DOHH2 (cell line): ENCODE results near the gene LAP3.

ENCODE experiments used
- H3F3A ChIP-seq: fragments of 200-600 bp; sonication (generic), shearing (Covaris generic); 2 replicates; pipeline ENCODE4 v1.6.0; 2016; ENCODE audit warnings: antibody characterized with exemption, mild to moderate bottlenecking; ENCODE audit not compliant: control insufficient read depth, insufficient read depth
- H3K27ac ChIP-seq: fragments of 200-600 bp; sonication (generic); 2 replicates; pipeline ENCODE4 v1.5.1; 2014; ENCODE audit warnings: low read depth, mild to moderate bottlenecking, low read length, moderate library complexity
- H3K27me3 ChIP-seq: fragments of 200-600 bp; sonication (generic); 2 replicates; pipeline ENCODE4 v1.6.1; 2014; ENCODE audit warnings: mild to moderate bottlenecking, low read length, mixed read lengths; ENCODE audit not compliant: control insufficient read depth
- H3K36me3 ChIP-seq: fragments of 200-600 bp; sonication (generic); 2 replicates; pipeline ENCODE4 v1.6.1; 2014; ENCODE audit warnings: mild to moderate bottlenecking, low read length, moderate library complexity, mixed read lengths; ENCODE audit not compliant: control insufficient read depth
- H3K4me1 ChIP-seq: fragments of 200-600 bp; sonication (generic); 2 replicates; pipeline ENCODE4 v1.6.1; 2014; ENCODE audit warnings: mild to moderate bottlenecking, low read length, mixed read lengths; ENCODE audit not compliant: control insufficient read depth
- H3K4me2 ChIP-seq: fragments of 200-600 bp; sonication (generic); 2 replicates; pipeline ENCODE4 v1.6.0; 2014; ENCODE audit warnings: mild to moderate bottlenecking, low read length, moderate library complexity
- H3K4me3 ChIP-seq: fragments of 200-600 bp; sonication (generic); 2 replicates; pipeline ENCODE4 v1.5.1; 2014; ENCODE audit warnings: mild to moderate bottlenecking, low read length, mixed read lengths
- H3K79me2 ChIP-seq: fragments of 200-600 bp; sonication (generic); 2 replicates; pipeline ENCODE4 v1.6.1; 2014; ENCODE audit warnings: mild to moderate bottlenecking, low read length, mixed read lengths; ENCODE audit not compliant: control insufficient read depth
- H3K9me2 ChIP-seq: fragments of 200-600 bp; sonication (generic); replicated peaks from 2 replicates; pipeline ENCODE4 v1.6.1; 2014; ENCODE audit warnings: mild to moderate bottlenecking, low read length, mixed read lengths; ENCODE audit not compliant: control insufficient read depth
- H3K9me3 ChIP-seq: fragments of 200-600 bp; sonication (generic); 2 replicates; pipeline ENCODE4 v1.6.1; 2014; ENCODE audit warnings: antibody characterized with exemption, low read length, mixed read lengths; ENCODE audit not compliant: control insufficient read depth, insufficient read depth
- H4K20me1 ChIP-seq: fragments of 200-600 bp; sonication (generic); 2 replicates; pipeline ENCODE4 v1.6.0; 2014; ENCODE audit warnings: low read depth, mild to moderate bottlenecking, antibody characterized with exemption, low read length, moderate library complexity; ENCODE audit not compliant: control insufficient read depth, insufficient read depth
- CTCF ChIP-seq: fragments of 200-600 bp; sonication (generic); IDR thresholded peaks from one replicate; pipeline ENCODE4 v1.5.1; 2014; ENCODE audit warnings: antibody characterized with exemption, mild to moderate bottlenecking, low read depth, low read length; ENCODE audit not compliant: poor library complexity, severe bottlenecking
- EZH2phosphoT487 ChIP-seq: fragments of 200-600 bp; sonication (generic); IDR thresholded peaks from 2 replicates; pipeline ENCODE4 v1.6.1; 2017; ENCODE audit warnings: borderline replicate concordance, mild to moderate bottlenecking, antibody characterized with exemption, low read length, moderate library complexity, mixed read lengths

LAP3 gene

GRCh38 chr4:17576932-17577664 is at the start of gene LAP3:
Gene LAP3 (plus strand): TSS chr4:17577198. CDS start chr4:17577466, 268 bp downstream.
- Histone ChIP-seq H3K79me2 (peaks cover 46% of the 10 kb centered on the region), H3K27me3 (no peaks in the 10 kb centered on the region), H3K4me2 (peak within 1 kb of the TSS; percentile 95), H3K36me3 (peaks cover 46% of the 10 kb centered on the region), H3F3A (no peaks in the 10 kb centered on the region), H3K9me2 (no peaks in the 10 kb centered on the region), H3K4me3 (peak within 1 kb of the TSS; percentile 98), H3K9me3 (no peaks in the 10 kb centered on the region), H3K27ac (peak within 1 kb of the TSS; percentile 69), H4K20me1 (peaks cover 6% of the 10 kb centered on the region; the same call in 1 of the 2 replicates), H3K4me1 (peaks cover 36% of the 10 kb centered on the region)
- TF ChIP-seq EZH2phosphoT487: no peak
- TF ChIP-seq CTCF: no peak

GRCh38 chr4:17528551-17529165 is 48.3 kb upstream of the LAP3 start:
- peaks cover 23% of the 10 kb centered on the region for H3K27me3 ChIP-seq
- no peaks in the 10 kb centered on the region for H3K9me2 ChIP-seq
- H3K27ac ChIP-seq: no peak overlapping the region
- no peaks in the 10 kb centered on the region for H3K4me1 ChIP-seq
- H3K4me3 ChIP-seq: no peak overlapping the region
- H4K20me1 ChIP-seq: no peaks in the 10 kb centered on the region
- TF ChIP-seq CTCF (no peak), EZH2phosphoT487 (no peak)
- H3K79me2 ChIP-seq: no peaks in the 10 kb centered on the region
- H3K4me2 ChIP-seq: no peak overlapping the region
- no peaks in the 10 kb centered on the region for H3F3A ChIP-seq
- H3K9me3 ChIP-seq: no peaks in the 10 kb centered on the region
- H3K36me3 ChIP-seq: no peaks in the 10 kb centered on the region

GRCh38 chr4:17531538-17532285 is 45.3 kb upstream of the LAP3 start:
- Histone ChIP-seq H3K4me1 (no peaks in the 10 kb centered on the region), H3K4me3 (no peak overlapping the region), H3K79me2 (no peaks in the 10 kb centered on the region), H3K27ac (no peak overlapping the region), H3K9me2 (no peaks in the 10 kb centered on the region), H3K4me2 (no peak overlapping the region), H4K20me1 (no peaks in the 10 kb centered on the region), H3K9me3 (peaks cover 3% of the 10 kb centered on the region; the same call in 1 of the 2 replicates), H3F3A (no peaks in the 10 kb centered on the region), H3K36me3 (no peaks in the 10 kb centered on the region), H3K27me3 (peaks cover 28% of the 10 kb centered on the region)
- no peak for TF ChIP-seq EZH2phosphoT487
- TF ChIP-seq CTCF: no peak
